HG02970 (cell line): Measurements from ENCODE around the gene RINT1.
"Not testable (repeated sequence)": the region's sequence is repeated elsewhere in the genome, so short reads cannot be mapped to it uniquely, and the experiment has no call there.

Experiments
- ATAC-seq: cut with Tn5 transposase; IDR thresholded peaks from one replicate; pipeline ENCODE4 v1.9.1; 2021; ENCODE audit warnings: mild to moderate bottlenecking, moderate library complexity, moderate number of reproducible peaks; ENCODE audit not compliant: unreplicated experiment, low FRiP score

Gene RINT1

DNA sequence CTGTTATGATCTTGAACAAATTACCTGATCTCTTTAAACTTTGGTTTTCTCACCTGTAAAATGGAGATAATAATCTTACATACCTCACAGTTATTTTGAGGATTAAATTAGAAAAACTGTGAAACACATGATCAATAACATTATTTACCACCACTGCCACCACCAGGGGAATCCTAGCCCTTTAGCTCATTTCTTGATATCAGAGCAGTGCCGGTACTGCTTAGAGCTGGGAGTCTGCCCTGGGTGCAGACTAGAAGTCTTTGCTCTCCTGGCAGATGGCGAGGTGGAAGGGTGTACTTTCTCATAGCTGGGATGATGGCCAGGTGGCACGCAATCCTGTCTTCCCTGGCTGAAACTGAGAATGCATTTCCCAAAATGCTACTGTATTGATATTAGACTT, 62.0 kb downstream of the RINT1 start:
- ATAC-seq = no peak

- no peak for ATAC-seq
These were observed 64.9 kb downstream of the RINT1 start for GRCh38 chr7:105596866-105597265.

DNA sequence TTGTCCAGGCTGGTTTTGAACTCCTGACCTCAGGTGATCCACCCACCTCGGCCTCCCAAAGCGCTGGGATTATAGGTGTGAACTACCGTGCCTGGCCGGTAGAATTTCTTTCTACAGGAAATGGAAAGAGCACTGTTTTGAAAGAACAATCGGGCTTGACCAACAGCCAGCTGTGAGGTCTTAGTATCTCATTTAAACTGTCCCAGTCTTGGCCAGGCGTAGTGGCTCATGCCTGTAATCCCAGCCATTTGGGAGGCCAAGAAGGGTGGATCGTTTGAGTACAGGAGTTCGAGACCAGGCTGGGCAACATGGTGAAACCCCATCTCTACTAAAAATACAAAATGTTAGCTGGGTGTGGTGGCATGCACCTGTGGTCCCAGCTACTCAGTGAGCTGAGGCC, 67.1 kb downstream of the RINT1 start:
- ATAC-seq = not testable (repeated sequence)

DNA sequence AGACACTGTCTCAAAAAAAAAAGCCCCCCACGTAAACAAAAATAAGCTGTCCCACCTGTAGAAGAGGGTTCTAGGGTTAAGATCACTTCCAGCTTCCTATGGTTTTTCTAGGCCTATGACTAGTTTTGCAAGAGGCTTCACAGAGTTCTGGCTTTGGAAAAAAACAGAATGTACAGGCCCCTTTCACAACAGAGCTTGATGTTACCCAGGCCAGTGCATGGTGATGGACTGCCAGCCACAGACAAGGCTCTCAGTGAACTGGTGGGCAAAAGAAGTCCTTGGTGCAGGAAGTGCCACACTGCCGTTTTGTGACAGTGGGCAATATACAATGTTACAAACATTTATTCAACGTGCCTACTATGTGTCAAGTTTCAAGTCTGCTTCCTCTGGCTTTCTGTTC, 67.5 kb downstream of the RINT1 start:
- ATAC-seq = no peak

- ATAC-seq = no peak
These were observed 68.9 kb downstream of the RINT1 start for GRCh38 chr7:105600720-105601550.

GRCh38 chr7:105602325-105603305, 70.6 kb downstream of the RINT1 start:
- no peak for ATAC-seq

DNA sequence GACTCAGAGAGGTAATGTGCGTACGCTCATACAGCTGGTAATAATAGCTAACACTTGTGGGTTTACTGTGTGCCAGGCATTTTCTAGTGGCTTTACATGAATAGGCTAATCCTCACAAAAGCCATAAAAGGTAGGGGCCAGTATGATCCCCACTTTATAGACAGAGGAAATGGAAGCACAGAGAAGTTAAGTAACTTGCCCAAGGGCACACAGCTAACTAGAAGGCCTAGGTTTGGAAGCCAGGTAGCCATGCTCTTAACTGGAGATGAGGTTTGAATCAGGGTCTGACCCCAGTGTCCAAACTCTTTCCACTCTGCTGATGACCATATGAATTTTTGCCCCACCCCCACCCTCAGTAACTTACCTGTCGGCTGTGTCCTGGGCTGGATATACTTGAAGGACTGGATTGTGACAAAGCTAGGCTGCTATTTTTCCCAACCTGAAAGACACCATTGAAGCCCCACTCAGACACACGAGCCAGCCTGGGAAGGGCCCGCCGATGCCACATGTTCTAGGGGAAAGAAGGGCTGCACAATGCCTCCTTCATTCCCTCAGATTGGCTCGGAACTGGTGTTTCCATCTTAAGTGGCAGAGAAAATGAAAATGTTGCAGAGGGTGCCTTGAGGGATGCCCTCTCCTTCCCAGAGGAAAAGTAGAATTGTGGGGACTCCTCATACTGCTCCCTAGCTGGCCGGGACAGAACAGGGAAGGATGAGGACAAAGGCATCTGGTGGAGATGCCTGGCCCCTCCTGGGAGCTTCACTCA, 78.3 kb downstream of the RINT1 start:
- no peak for ATAC-seq

DNA sequence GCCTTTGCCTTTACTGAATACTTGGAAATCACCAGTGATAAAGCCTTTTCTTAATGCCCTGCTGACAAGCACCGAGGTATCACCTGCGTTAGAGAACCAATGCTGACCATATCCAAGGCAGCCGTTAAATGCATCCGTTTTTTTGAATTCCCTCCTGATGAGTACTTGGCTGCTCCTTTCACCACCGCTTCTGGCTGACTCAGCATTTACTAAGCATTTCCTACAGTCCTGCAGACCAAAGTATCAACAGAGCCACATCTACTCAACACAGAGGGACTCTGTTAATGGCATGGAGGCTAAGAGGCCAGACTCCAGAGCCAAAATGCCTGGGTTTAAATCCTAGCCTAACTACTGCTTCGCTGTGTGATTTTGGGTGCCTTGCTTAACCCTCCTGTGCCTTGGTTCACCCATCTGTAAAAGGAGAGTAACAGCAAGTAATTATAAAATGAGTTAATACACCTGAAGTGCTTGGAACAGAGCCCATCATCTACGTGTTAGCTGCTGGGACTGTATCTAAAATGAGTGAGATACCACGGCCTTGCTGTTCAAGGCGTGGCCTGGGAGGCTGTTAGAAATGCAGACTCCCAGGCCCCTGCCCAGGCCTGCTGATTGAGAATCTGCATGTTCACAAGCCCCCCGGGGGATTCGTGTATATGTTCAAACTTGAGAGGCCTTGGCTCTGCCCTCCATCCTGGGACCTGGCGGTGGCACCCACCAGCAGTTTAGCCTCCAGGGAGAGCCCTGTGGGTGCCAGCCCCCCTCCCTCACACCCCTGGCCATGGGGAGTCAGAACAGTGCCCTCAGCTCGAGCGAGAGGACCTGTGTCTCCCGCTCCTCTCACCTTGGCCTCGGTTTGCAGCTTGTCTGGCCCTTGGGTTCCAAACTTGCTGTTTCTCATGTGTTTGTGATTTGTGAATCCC, 80.1 kb downstream of the RINT1 start:
- ATAC-seq = no peak

- ATAC-seq = no peak
These were observed 80.8 kb downstream of the RINT1 start for GRCh38 chr7:105612806-105613205.

DNA sequence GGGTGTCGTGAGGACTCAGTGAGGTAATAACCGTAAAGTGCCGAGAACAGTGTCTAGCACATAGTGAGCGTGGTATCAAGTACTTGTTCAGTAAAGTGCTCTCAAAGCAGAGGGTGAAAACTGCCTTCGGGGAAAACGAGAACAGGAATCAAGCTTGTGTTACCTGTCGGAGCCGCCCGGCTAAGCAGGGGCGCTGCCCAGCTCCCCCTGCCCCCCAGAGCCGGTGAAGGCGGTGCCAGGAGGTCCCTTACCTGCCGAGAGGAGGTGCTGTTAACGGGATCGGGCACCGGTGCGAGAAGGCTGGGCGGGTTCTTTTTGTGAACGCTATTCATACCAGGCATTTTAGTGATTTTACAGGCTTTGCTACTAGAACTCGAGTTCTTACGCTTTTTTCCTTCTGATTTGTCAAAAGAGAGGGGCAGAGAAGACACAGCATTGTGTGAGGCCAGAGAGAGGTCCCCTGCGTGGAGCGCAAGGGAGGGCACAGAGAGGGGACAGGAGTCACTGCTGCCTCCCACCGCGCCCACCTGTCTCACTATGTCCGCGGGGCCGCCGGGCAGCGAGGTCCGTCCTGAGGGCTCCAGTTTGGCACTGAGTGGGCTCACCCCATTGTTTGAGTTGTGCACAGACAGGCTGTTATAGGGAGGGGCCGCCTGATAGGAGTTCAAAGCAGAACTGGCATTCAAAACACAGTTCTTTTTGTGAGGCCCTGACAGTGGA, 81.8 kb downstream of the RINT1 start:
- ATAC-seq = no peak

GRCh38 chr7:105614341-105614840, 82.4 kb downstream of the RINT1 start:
- no peak for ATAC-seq
